Measurements from ENCODE around the gene FGF22. TPM values are rescaled to one million over a fixed set of nuclear protein-coding genes. Genes with fewer than 3 reads are reported as not detected.

FGF22 gene
- total and polyA plus RNA-seq, 2 of the 8 experiments (the other 6 are each of a cell fraction or from before 2014, with no cell fraction given) = 0.44 to 1.7 TPM

- Histone ChIP-seq H4K8ac (ENCODE audit: extremely low read depth, insufficient read depth, low read length) (no peak overlapping the region), H3K27me3 (replicated peaks in 1 of 4; ENCODE audit: control insufficient read depth in 3 of 4, extremely low read depth in 1 of 4, insufficient read depth in 3 of 4, low read length in 3 of 4) (0 out of 7 replicates have a peak, but pooled peaks cover 0 to 2% (median 0%) of the 10 kb centered on the region in 4 experiments), H2BK5ac (ENCODE audit: low read depth, low read length) (no peak overlapping the region), H3K56ac (replicated peaks; ENCODE audit: insufficient read length, low read depth, low read length) (no peak overlapping the region), H3K4me3 (ENCODE audit: extremely low read depth in 1 of 4, insufficient read depth in 2 of 4, low read depth in 3 of 4, low read length in 4 of 4) (no peak overlapping the region), H2BK120ac (replicated peaks; ENCODE audit: low read depth, low read length) (no peak overlapping the region), H2AK5ac (ENCODE audit: low read depth, low read length) (no peak overlapping the region), H2BK12ac (ENCODE audit: low read depth, low read length) (no peak overlapping the region), H3K27ac (ENCODE audit: low read depth, low read length) (no peak overlapping the region), H3K79me2 (ENCODE audit: control insufficient read depth in 1 of 2, insufficient read depth in 2 of 2, low read length in 2 of 2) (no peaks in the 10 kb centered on the region), H3K4me1 (replicated peaks in 1 of 4; ENCODE audit: control insufficient read depth in 3 of 4, insufficient read depth in 4 of 4, low read length in 3 of 4) (no peaks in the 10 kb centered on the region), H3K4ac (replicated peaks; ENCODE audit: insufficient read length, low read depth, low read length) (no peak overlapping the region), H2AFZ (ENCODE audit: low read length) (no peak overlapping the region), H4K20me1 (replicated peaks in 1 of 2; ENCODE audit: control insufficient read depth in 1 of 2, insufficient read depth in 2 of 2, low read length in 2 of 2) (peaks cover 0 to 1% of the 10 kb centered on the region in 2 experiments), H2BK20ac (ENCODE audit: low read length) (no peak overlapping the region), H3K36me3 (ENCODE audit: control insufficient read depth in 2 of 4, insufficient read depth in 4 of 4, low read length in 3 of 4) (no peaks in the 10 kb centered on the region), H4K5ac (ENCODE audit: insufficient read length, low read depth, low read length) (no peak overlapping the region), H2BK15ac (ENCODE audit: low read length) (no peak overlapping the region), H3K79me1 (ENCODE audit: low read depth, low read length) (no peaks in the 10 kb centered on the region), H3K18ac (ENCODE audit: extremely low read depth, low read length) (no peak overlapping the region), H3K4me2 (ENCODE audit: insufficient read depth in 1 of 2, low read depth in 2 of 2, low read length in 2 of 2) (no peak overlapping the region), H3K23ac (ENCODE audit: insufficient read length) (no peak overlapping the region), H3K23me2 (ENCODE audit: low read depth, low read length) (no peaks in the 10 kb centered on the region), H3K9ac (replicated peaks in 1 of 4; ENCODE audit: extremely low read depth in 1 of 4, low read depth in 3 of 4, low read length in 3 of 4) (no peak overlapping the region), H4K91ac (replicated peaks; ENCODE audit: insufficient read length, low read length) (no peak overlapping the region), H3K9me3 (ENCODE audit: insufficient read depth in 2 of 2, low read depth in 1 of 2, low read length in 1 of 2) (no peaks in the 10 kb centered on the region; a peak in 1 of 4 replicates), H3K14ac (ENCODE audit: insufficient read length) (no peak overlapping the region)
- 96% methylated on average over 12 of the region's 15 CpGs; no CpG with 5 or more reads in 1 of the 2 experiments for WGBS, 2 experiments (ENCODE audit: extremely low coverage in 1 of 2, insufficient coverage in 1 of 2, insufficient read length in 1 of 2, insufficient replicate concordance in 2 of 2, low coverage in 1 of 2, low lambda C conversion rate in 2 of 2, missing lambda C conversion rate in 1 of 2)
- no peak for FAIRE-seq
- ChIA-PET POLR2A (ENCODE audit: partially characterized antibody) (interaction anchor here (1.6 kb wide), 1 partner anchor 16 kb away, joined by 3 read pairs; no protein-coding TSS in a partner anchor), CTCF (ENCODE audit: partially characterized antibody) (interaction anchor here (0.6 to 2.4 kb wide), 5 partner anchors 9 to 18 kb away, joined by 3 to 7 read pairs (median 3); no protein-coding TSS in a partner anchor)
- no peak for DNase-seq (ENCODE audit: low read depth in 1 of 2, low spot score in 2 of 2)
- TF ChIP-seq FOSL1 (IDR thresholded peaks at IDR 0.05; ENCODE audit: insufficient read depth, low read depth, low read length) (no peak), USF2 (IDR thresholded peaks at IDR 0.05; ENCODE audit: low read length) (no peak)
Observed at GRCh38 chr19:688214-688613, 48.5 kb downstream of the FGF22 start.
